Liver (tissue), 9 donors: Measurements from ENCODE around the gene CNTNAP1. TPM values are rescaled to one million over a fixed set of nuclear protein-coding genes. Genes with fewer than 3 reads are reported as not detected.

Source experiments
- DNase-seq: peaks from one replicate; pipeline ENCODE4 v3.0.0-alpha.2; 2017; ENCODE audit warnings: low spot score
- H3K27ac ChIP-seq, 2 donors: one replicate each; pipeline ENCODE4 v1.7.0; 2013; ENCODE audit warnings: inconsistent platforms in 2 of 2, low read length in 2 of 2, control low read depth in 1 of 2, low read depth in 1 of 2, mild to moderate bottlenecking in 1 of 2
- H3K27me3 ChIP-seq, 4 donors: one replicate each; pipeline versions ENCODE4 v1.6.1 to v1.7.0; 2013; ENCODE audit warnings: low read length in 3 of 4, inconsistent platforms in 1 of 4, mild to moderate bottlenecking in 1 of 4, moderate library complexity in 1 of 4; ENCODE audit not compliant: control insufficient read depth in 4 of 4, insufficient read depth in 4 of 4
- H3K36me3 ChIP-seq, 4 donors: one replicate each; pipeline versions ENCODE4 v1.6.1 to v1.7.0; 2013; ENCODE audit warnings: low read length in 3 of 4, mild to moderate bottlenecking in 3 of 4, low read depth in 1 of 4, moderate library complexity in 1 of 4; ENCODE audit not compliant: control insufficient read depth in 4 of 4, insufficient read depth in 3 of 4
- H3K4me1 ChIP-seq, 4 donors: one replicate each; pipeline versions ENCODE4 v1.6.1 to v1.7.0; 2013; ENCODE audit warnings: low read length in 3 of 4, mild to moderate bottlenecking in 3 of 4, moderate library complexity in 1 of 4; ENCODE audit not compliant: control insufficient read depth in 4 of 4, insufficient read depth in 4 of 4
- H3K4me3 ChIP-seq, 3 donors: one replicate each; pipeline versions ENCODE4 v1.6.1 to v1.7.0; 2013; ENCODE audit warnings: low read length in 3 of 3, control low read depth in 1 of 3, low read depth in 1 of 3, mild to moderate bottlenecking in 1 of 3
- H3K9ac ChIP-seq, 2 donors: one replicate each; pipeline ENCODE4 v1.7.0; 2013; ENCODE audit warnings: low read length in 2 of 2, mild to moderate bottlenecking in 2 of 2, moderate library complexity in 2 of 2, control low read depth in 1 of 2, low read depth in 1 of 2
- H3K9me3 ChIP-seq, 4 donors: one replicate each; pipeline versions ENCODE4 v1.6.1 to v1.7.0; 2013; ENCODE audit warnings: low read length in 3 of 4; ENCODE audit not compliant: control insufficient read depth in 4 of 4
- EGR1 ChIP-seq, 2 donors: IDR thresholded peaks; 2 replicates each; pipeline ENCODE4 v1.6.1; 2016 to 2018; ENCODE audit warnings: antibody characterized with exemption in 2 of 2, low read depth in 2 of 2
- FOXA1 ChIP-seq: IDR thresholded peaks from 2 replicates; pipeline ENCODE4 v1.6.1; 2016; ENCODE audit warnings: antibody characterized with exemption
- FOXA2 ChIP-seq: IDR thresholded peaks from 2 replicates; pipeline ENCODE4 v1.6.1; 2016; ENCODE audit warnings: antibody characterized with exemption
- GABPA ChIP-seq, 2 donors: IDR thresholded peaks in 1 of 2; conservative IDR thresholded peaks in 1 of 2; 2 replicates each; pipeline ENCODE4 v1.6.1; 2016; ENCODE audit warnings: antibody characterized with exemption in 2 of 2, mild to moderate bottlenecking in 1 of 2, moderate library complexity in 1 of 2
- HNF4A ChIP-seq, 2 donors: conservative IDR thresholded peaks; 2 replicates each; pipeline ENCODE4 v1.6.1; 2016; ENCODE audit warnings: antibody characterized with exemption in 2 of 2, mild to moderate bottlenecking in 2 of 2
- HNF4G ChIP-seq: IDR thresholded peaks from 2 replicates; pipeline ENCODE4 v1.6.1; 2016; ENCODE audit warnings: antibody characterized with exemption
- JUND ChIP-seq, 2 donors: IDR thresholded peaks; 2 replicates each; pipeline ENCODE4 v1.6.1; 2016; ENCODE audit warnings: antibody characterized with exemption in 2 of 2
- NR2F2 ChIP-seq: IDR thresholded peaks from 2 replicates; pipeline ENCODE4 v1.6.1; 2016; ENCODE audit warnings: antibody characterized with exemption
- RXRA ChIP-seq, 2 donors: IDR thresholded peaks; 2 replicates each; pipeline ENCODE4 v1.6.1; 2017 to 2018; ENCODE audit warnings: antibody characterized with exemption in 2 of 2, mild to moderate bottlenecking in 1 of 2
- SP1 ChIP-seq: IDR thresholded peaks from 2 replicates; pipeline ENCODE4 v1.6.1; 2018; ENCODE audit warnings: antibody characterized with exemption, mild to moderate bottlenecking
- TAF1 ChIP-seq: conservative IDR thresholded peaks from 2 replicates; pipeline ENCODE4 v1.6.1; 2016; ENCODE audit warnings: antibody characterized with exemption, mild to moderate bottlenecking
- YY1 ChIP-seq: IDR thresholded peaks from 2 replicates; pipeline ENCODE4 v1.6.1; 2016; ENCODE audit warnings: antibody characterized with exemption, mild to moderate bottlenecking
- WGBS: extraction: QIAGEN DNeasy Blood & Tissue Kit; methylation state at CpG from one replicate; pipeline ENCODE4 v1.1.7; 2013; 5-methylcytosine and 5-hydroxymethylcytosine counted together
- polyA plus RNA-seq, 2 donors: library from polyadenylated mRNA; stranded (reverse) in 1 of 2; unstranded in 1 of 2; fragments of 200-250 nt in 1 of 2; fragments of >200 nt in 1 of 2; fragmentation: Nextera tagmentation in 1 of 2; extraction: Ambion mirVana in 1 of 2; gene quantifications; one replicate each; pipeline versions ENCODE4 v1.2.1 to v1.2.3, GENCODE V29; 2013 to 2015
- total RNA-seq, 2 donors: library from RNA; depleted of rRNA; stranded (reverse); fragments of >200 nt; gene quantifications; one replicate each; pipeline ENCODE4 v1.2.3, GENCODE V29; 2014
- TF ChIP-seq, protein P1 (sequence below): IDR thresholded peaks from 2 replicates; pipeline ENCODE4 v1.6.1; 2016; ENCODE audit warnings: antibody characterized with exemption, mild to moderate bottlenecking
- TF ChIP-seq, protein P2 (sequence below): fragments of 150-350 bp; IDR thresholded peaks from 2 replicates; pipeline ENCODE4 v1.5.1; 2017; ENCODE audit warnings: improper control_type of control experiment, low read depth, low read length; ENCODE audit not compliant: missing input control
- TF ChIP-seq, protein P3 (sequence below): IDR thresholded peaks from 2 replicates; pipeline ENCODE4 v1.6.1; 2016; ENCODE audit warnings: antibody characterized with exemption
- TF ChIP-seq, protein P4 (sequence below): IDR thresholded peaks from 2 replicates; pipeline ENCODE4 v1.6.1; 2016; ENCODE audit warnings: antibody characterized with exemption
- donor health status: healthy.
- donor health status: healthy.
- donor health status: healthy.
- donor health status: healthy.
- donor health status: healthy.

The CNTNAP1 gene
- total and polyA plus RNA-seq, 4 donors = 0.08 to 0.75 (median 0.60) TPM

DNA sequence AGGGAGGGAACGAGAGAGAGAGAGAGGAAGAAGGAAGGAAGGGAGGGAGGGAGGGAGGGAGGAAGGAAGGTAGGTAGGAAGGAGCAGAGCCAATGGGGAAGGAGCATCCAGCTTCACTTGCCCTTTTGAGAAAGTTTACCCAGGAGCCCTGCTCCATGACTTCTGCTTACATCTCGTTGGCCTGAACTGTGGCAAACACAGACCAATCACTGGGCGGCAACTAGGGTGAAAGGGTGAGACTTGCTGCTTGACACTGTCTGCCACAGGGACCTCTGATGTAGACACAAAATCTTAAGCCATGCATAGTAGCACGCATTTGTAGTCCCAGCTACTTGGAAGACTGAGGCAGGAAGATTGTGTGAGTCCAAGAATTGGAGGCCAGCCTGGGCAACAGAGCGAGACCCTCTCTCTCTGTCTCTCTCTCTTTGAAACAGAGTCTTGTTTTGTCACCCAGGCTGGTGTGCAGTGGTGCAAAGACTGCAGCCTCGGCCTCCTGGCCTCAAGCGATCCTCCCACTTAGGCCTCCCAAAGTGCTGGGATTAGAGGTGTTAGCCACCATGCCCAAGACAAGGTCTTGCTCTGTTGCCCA, 42.7 kb upstream of the CNTNAP1 start:
- H3K9me3 ChIP-seq = no peaks in the 10 kb centered on the region
- WGBS = 82% methylated on average over 6 of the region's 7 CpGs
- no peak overlapping the region for H3K27ac ChIP-seq
- TF ChIP-seq FOXA1 (no peak), SP1 (no peak), EGR1 (IDR thresholded peaks at IDR 0.05; ENCODE audit: low read depth in 2 of 2) (no peak), HNF4A (conservative IDR thresholded peaks at IDR 0.05) (no peak), RXRA (IDR thresholded peaks at IDR 0.05) (no peak), GABPA (IDR thresholded peaks at IDR 0.05 in 1 of 2, conservative IDR thresholded peaks at IDR 0.05 in 1 of 2) (no peak), NR2F2 (no peak), TAF1 (no peak), YY1 (no peak), HNF4G (no peak), JUND (IDR thresholded peaks at IDR 0.05) (no peak), FOXA2 (no peak)
- TF ChIP-seq, protein P1, sequence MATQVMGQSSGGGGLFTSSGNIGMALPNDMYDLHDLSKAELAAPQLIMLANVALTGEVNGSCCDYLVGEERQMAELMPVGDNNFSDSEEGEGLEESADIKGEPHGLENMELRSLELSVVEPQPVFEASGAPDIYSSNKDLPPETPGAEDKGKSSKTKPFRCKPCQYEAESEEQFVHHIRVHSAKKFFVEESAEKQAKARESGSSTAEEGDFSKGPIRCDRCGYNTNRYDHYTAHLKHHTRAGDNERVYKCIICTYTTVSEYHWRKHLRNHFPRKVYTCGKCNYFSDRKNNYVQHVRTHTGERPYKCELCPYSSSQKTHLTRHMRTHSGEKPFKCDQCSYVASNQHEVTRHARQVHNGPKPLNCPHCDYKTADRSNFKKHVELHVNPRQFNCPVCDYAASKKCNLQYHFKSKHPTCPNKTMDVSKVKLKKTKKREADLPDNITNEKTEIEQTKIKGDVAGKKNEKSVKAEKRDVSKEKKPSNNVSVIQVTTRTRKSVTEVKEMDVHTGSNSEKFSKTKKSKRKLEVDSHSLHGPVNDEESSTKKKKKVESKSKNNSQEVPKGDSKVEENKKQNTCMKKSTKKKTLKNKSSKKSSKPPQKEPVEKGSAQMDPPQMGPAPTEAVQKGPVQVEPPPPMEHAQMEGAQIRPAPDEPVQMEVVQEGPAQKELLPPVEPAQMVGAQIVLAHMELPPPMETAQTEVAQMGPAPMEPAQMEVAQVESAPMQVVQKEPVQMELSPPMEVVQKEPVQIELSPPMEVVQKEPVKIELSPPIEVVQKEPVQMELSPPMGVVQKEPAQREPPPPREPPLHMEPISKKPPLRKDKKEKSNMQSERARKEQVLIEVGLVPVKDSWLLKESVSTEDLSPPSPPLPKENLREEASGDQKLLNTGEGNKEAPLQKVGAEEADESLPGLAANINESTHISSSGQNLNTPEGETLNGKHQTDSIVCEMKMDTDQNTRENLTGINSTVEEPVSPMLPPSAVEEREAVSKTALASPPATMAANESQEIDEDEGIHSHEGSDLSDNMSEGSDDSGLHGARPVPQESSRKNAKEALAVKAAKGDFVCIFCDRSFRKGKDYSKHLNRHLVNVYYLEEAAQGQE = no peak
- TF ChIP-seq, protein P2, sequence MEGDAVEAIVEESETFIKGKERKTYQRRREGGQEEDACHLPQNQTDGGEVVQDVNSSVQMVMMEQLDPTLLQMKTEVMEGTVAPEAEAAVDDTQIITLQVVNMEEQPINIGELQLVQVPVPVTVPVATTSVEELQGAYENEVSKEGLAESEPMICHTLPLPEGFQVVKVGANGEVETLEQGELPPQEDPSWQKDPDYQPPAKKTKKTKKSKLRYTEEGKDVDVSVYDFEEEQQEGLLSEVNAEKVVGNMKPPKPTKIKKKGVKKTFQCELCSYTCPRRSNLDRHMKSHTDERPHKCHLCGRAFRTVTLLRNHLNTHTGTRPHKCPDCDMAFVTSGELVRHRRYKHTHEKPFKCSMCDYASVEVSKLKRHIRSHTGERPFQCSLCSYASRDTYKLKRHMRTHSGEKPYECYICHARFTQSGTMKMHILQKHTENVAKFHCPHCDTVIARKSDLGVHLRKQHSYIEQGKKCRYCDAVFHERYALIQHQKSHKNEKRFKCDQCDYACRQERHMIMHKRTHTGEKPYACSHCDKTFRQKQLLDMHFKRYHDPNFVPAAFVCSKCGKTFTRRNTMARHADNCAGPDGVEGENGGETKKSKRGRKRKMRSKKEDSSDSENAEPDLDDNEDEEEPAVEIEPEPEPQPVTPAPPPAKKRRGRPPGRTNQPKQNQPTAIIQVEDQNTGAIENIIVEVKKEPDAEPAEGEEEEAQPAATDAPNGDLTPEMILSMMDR = no peak
- TF ChIP-seq, protein P3, sequence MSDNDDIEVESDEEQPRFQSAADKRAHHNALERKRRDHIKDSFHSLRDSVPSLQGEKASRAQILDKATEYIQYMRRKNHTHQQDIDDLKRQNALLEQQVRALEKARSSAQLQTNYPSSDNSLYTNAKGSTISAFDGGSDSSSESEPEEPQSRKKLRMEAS = no peak
- H3K27me3 ChIP-seq = no peaks in the 10 kb centered on the region
- no peaks in the 10 kb centered on the region for H3K36me3 ChIP-seq
- no peaks in the 10 kb centered on the region for H3K4me1 ChIP-seq
- H3K4me3 ChIP-seq = no peak overlapping the region
- no peak overlapping the region for H3K9ac ChIP-seq
- no peak for DNase-seq

DNA sequence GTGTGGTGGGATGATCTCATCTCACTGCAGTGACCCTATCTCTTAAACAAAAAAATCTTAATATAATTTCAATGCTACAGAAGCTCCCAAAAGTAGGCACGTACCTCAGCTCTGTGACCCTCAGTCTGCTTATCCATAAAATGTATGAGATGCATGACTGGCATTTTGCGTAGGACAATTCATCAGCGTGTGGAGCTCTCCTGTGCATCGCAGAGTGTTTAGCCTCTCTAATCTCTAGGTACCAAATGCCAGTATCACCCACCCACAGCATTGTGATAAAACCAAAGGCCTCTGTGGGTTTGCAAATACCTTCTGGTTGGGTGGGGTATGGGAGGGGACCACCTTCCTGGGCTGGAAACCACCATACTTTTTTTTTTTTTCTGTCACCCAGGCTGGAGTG, 42.2 kb upstream of the CNTNAP1 start:
- Histone ChIP-seq H3K9me3 (no peaks in the 10 kb centered on the region), H3K36me3 (no peaks in the 10 kb centered on the region), H3K27ac (no peak overlapping the region), H3K4me1 (no peaks in the 10 kb centered on the region), H3K27me3 (no peaks in the 10 kb centered on the region), H3K4me3 (no peak overlapping the region), H3K9ac (no peak overlapping the region)
- TF ChIP-seq FOXA1 = no peak
- no peak for TF ChIP-seq RXRA (IDR thresholded peaks at IDR 0.05)
- TF ChIP-seq, protein P4, sequence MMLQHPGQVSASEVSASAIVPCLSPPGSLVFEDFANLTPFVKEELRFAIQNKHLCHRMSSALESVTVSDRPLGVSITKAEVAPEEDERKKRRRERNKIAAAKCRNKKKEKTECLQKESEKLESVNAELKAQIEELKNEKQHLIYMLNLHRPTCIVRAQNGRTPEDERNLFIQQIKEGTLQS = no peak
- TF ChIP-seq, protein P2 = no peak
- no peak for TF ChIP-seq SP1
- DNase-seq = no peak
- 96% methylated on average over 4 of the region's 4 CpGs for WGBS
